Endothelial cell of umbilical vein (primary cell): ENCODE data around the gene BORA. TPM values are rescaled to one million over a fixed set of nuclear protein-coding genes. Genes with fewer than 3 reads are reported as not detected.
A peak's percentile ranks its signal among the peaks of the same experiment; 100 is the strongest.

ENCODE experiments used
- Bru-seq: library from RNA; stranded (reverse); fragments of 400-500 nt; gene quantifications from one replicate; lab custom pipeline; 2021; lab: Mats Ljungman, UMichigan
- BruChase-seq, 2 experiments: library from RNA; stranded (reverse); fragments of 400-500 nt; gene quantifications; one replicate each; lab custom pipeline; 2021; lab: Mats Ljungman, UMichigan
- BruUV-seq: library from RNA; stranded (reverse); fragments of 400-500 nt; replicated peaks from 2 replicates; lab custom pipeline; 2021; lab: Mats Ljungman, UMichigan
- CTCF ChIA-PET: fragments of 300-600, 350-600 bp; sonication (Branson Sonifier 250); formaldehyde crosslinking; loops from one replicate; lab custom pipeline; 2021; ENCODE audit warnings: antibody characterized with exemption, inconsistent platforms; lab: Charles Lee
- POLR2A ChIA-PET: fragments of 300-600, 350-600 bp; sonication (Branson Sonifier 250); formaldehyde crosslinking; loops from one replicate; lab custom pipeline; 2021; ENCODE audit warnings: antibody characterized with exemption, inconsistent platforms; lab: Charles Lee
- DNase-seq: peaks from one replicate; pipeline ENCODE4 v3.0.0-alpha.2; 2011; ENCODE audit warnings: low read depth, low spot score
- FAIRE-seq: peaks from 2 replicates; lab custom pipeline; 2011; peaks lifted over from hg19 to GRCh38; lab: Jason Lieb, UNC
- H2AFZ ChIP-seq: 2 replicates; pipeline ENCODE4 v1.6.0; 2012; ENCODE audit warnings: low read depth, low read length, control low read depth, inconsistent platforms
- H3K27ac ChIP-seq: 2 replicates; pipeline ENCODE4 v1.5.1; 2011; ENCODE audit warnings: low read depth, mild to moderate bottlenecking, control low read depth, low read length, moderate library complexity; ENCODE audit not compliant: insufficient read depth
- H3K27me3 ChIP-seq, 2 experiments: 2 replicates each; pipeline versions ENCODE4 v1.6.0 to v1.6.1; 2011; ENCODE audit warnings: low read length in 2 of 2, mixed read lengths in 1 of 2; ENCODE audit not compliant: control insufficient read depth in 2 of 2, insufficient read depth in 2 of 2
- H3K36me3 ChIP-seq, 2 experiments: 2 replicates in 1 of 2; 3 replicates in 1 of 2; pipeline ENCODE4 v1.5.1; 2011; ENCODE audit warnings: low read length in 2 of 2, mild to moderate bottlenecking in 1 of 2, moderate library complexity in 1 of 2; ENCODE audit not compliant: control insufficient read depth in 2 of 2, insufficient read depth in 2 of 2; ENCODE audit errors: extremely low read depth in 1 of 2
- H3K4me1 ChIP-seq: 3 replicates; pipeline ENCODE4 v1.5.1; 2011; ENCODE audit warnings: mild to moderate bottlenecking, low read length; ENCODE audit not compliant: control insufficient read depth, insufficient read depth; ENCODE audit errors: extremely low read depth
- H3K4me2 ChIP-seq: 2 replicates; pipeline ENCODE4 v1.6.1; 2011; ENCODE audit warnings: low read length, control low read depth, mixed read lengths; ENCODE audit not compliant: insufficient read depth
- H3K4me3 ChIP-seq, 3 experiments: fragments of 200-600 bp in 1 of 3; sonication (generic), shearing (Covaris generic) in 1 of 3; replicated peaks in 1 of 3; 2 replicates each; pipeline ENCODE4 v1.5.1; 2011 to 2016; ENCODE audit warnings: control low read depth in 3 of 3, low read length in 3 of 3, mild to moderate bottlenecking in 2 of 3, inconsistent platforms in 1 of 3, low read depth in 1 of 3, moderate library complexity in 1 of 3; ENCODE audit not compliant: insufficient read depth in 1 of 3
- H3K79me2 ChIP-seq: 2 replicates; pipeline ENCODE4 v1.6.0; 2012; ENCODE audit warnings: low read length, inconsistent platforms; ENCODE audit not compliant: control insufficient read depth, insufficient read depth
- H3K9ac ChIP-seq: replicated peaks from 2 replicates; pipeline ENCODE3; 2011; ENCODE audit warnings: low read length, control low read depth; ENCODE audit not compliant: insufficient read depth; ENCODE audit errors: extremely low read depth
- H3K9me1 ChIP-seq: replicated peaks from 3 replicates; pipeline ENCODE4 v1.6.0; 2011; ENCODE audit warnings: mild to moderate bottlenecking, low read length; ENCODE audit not compliant: control insufficient read depth, insufficient read depth; ENCODE audit errors: extremely low read depth
- H3K9me3 ChIP-seq: replicated peaks from 2 replicates; pipeline ENCODE4 v1.5.1; 2012; ENCODE audit warnings: low read length, inconsistent platforms; ENCODE audit not compliant: control insufficient read depth, insufficient read depth
- H4K20me1 ChIP-seq: replicated peaks from 2 replicates; pipeline ENCODE3; 2011; ENCODE audit warnings: mild to moderate bottlenecking, low read length; ENCODE audit not compliant: control insufficient read depth, insufficient read depth; ENCODE audit errors: extremely low read depth
- CTCF ChIP-seq, 2 donors: IDR thresholded peaks; 1 replicate in 1 of 2; 2 replicates in 1 of 2; pipeline ENCODE4 v1.5.1; 2011; ENCODE audit warnings: low read length in 2 of 2, mild to moderate bottlenecking in 2 of 2, moderate library complexity in 2 of 2, control low read depth in 1 of 2, inconsistent platforms in 1 of 2, low read depth in 1 of 2; ENCODE audit not compliant: insufficient read depth in 1 of 2; ENCODE audit errors: extremely low read depth in 1 of 2
- EZH2 ChIP-seq: IDR thresholded peaks from 2 replicates; pipeline ENCODE4 v1.6.1; 2012; ENCODE audit warnings: borderline replicate concordance, low read depth, mild to moderate bottlenecking, moderate library complexity, low read length, inconsistent platforms; ENCODE audit not compliant: severe bottlenecking
- FOS ChIP-seq: IDR thresholded peaks from 2 replicates; pipeline ENCODE4 v1.6.1; 2011; ENCODE audit warnings: mild to moderate bottlenecking, low read length, moderate library complexity, borderline replicate concordance; ENCODE audit not compliant: insufficient read depth
- GATA2 ChIP-seq: IDR thresholded peaks from 2 replicates; pipeline ENCODE4 v1.7.0; 2011; ENCODE audit warnings: low read depth, mild to moderate bottlenecking, moderate library complexity, mixed read lengths, low read length; ENCODE audit not compliant: insufficient read length, insufficient read depth
- JUN ChIP-seq: IDR thresholded peaks from 2 replicates; pipeline ENCODE4 v1.6.1; 2011; ENCODE audit warnings: borderline replicate concordance, low read depth; ENCODE audit not compliant: insufficient read length, insufficient read depth
- MAX ChIP-seq: IDR thresholded peaks from 2 replicates; pipeline ENCODE4 v1.6.1; 2011; ENCODE audit not compliant: insufficient read depth, insufficient read length
- MYC ChIP-seq: IDR thresholded peaks from one replicate; pipeline ENCODE4 v1.6.1; 2011; ENCODE audit warnings: mild to moderate bottlenecking, low read depth, low read length
- POLR2A ChIP-seq: IDR thresholded peaks from 2 replicates; pipeline ENCODE4 v1.6.1; 2012; ENCODE audit warnings: low read depth, mild to moderate bottlenecking, control low read depth, low read length
- POLR2AphosphoS5 ChIP-seq: IDR thresholded peaks from 2 replicates; pipeline ENCODE4 v1.6.1; 2012; ENCODE audit warnings: low read depth, mild to moderate bottlenecking, control low read depth, low read length, moderate library complexity; ENCODE audit not compliant: insufficient read depth
- dilution Hi-C: fragments of 300-500 bp; cut with MboI; formaldehyde crosslinking; loops from one replicate; pipeline ENCODE4 v1.15.0; 2019; ENCODE audit warnings: low sequenced_read_pairs; ENCODE audit not compliant: extremely low pct_ligation_motif_present
- intact Hi-C: fragments of 100-400 bp; cut with micrococcal nuclease; formaldehyde crosslinking; loops from one replicate; pipeline ENCODE4 v1.10.0; 2022
- long read RNA-seq: library from polyadenylated mRNA; stranded (forward); transcript quantifications from one replicate; pipeline ENCODE4 v2.0.0, GENCODE V29; 2021
- polyA minus RNA-seq, 3 experiments: library from RNA; depleted of rRNA, polyadenylated mRNA; stranded (reverse); fragments of >200 nt; gene quantifications; 1 replicate in 1 of 3; 2 replicates in 2 of 3; pipeline ENCODE4 v1.2.3, GENCODE V29; 2011
- polyA plus RNA-seq, 4 experiments: library from polyadenylated mRNA; depleted of rRNA in 3 of 4; stranded (reverse) in 3 of 4; unstranded in 1 of 4; fragments of >200 nt; gene quantifications; 2 replicates each; pipeline versions ENCODE4 v1.2.1 to v1.2.3, GENCODE V29; 2011 to 2012; ENCODE audit warnings: missing spikeins in 1 of 4
- total RNA-seq: library from RNA; stranded (reverse); gene quantifications from 2 replicates; pipeline ENCODE4 v1.2.3, GENCODE V29; 2021

The BORA gene
- 11.2 and 11.5 TPM in 2 replicates for total RNA-seq
- polyA plus RNA-seq: 2.4 and 3.2 TPM in 2 replicates
- 4.9 and 5.3 TPM in 2 replicates for polyA plus RNA-seq (2011; cell fraction: cytosol; rRNA removed)
- polyA plus RNA-seq (2011; cell fraction: nucleus; rRNA removed): 4.8 and 5.6 TPM in 2 replicates
- polyA plus RNA-seq (2012): 5.9 and 10.7 TPM in 2 replicates
- 2.7 and 3.9 TPM in 2 replicates for polyA minus RNA-seq
- 3.5 TPM for polyA minus RNA-seq (2011; cell fraction: cytosol; rRNA and poly(A)+ RNA removed)
- polyA minus RNA-seq (2011; cell fraction: nucleus; rRNA and poly(A)+ RNA removed): 3.7 and 4.6 TPM in 2 replicates
- Bru-seq, nascent RNA: percentile 80 among the genes with signal in this experiment
- BruChase-seq, experiment 1, labeled RNA remaining after a 6-hour chase: percentile 53 among the genes with signal in this experiment
- percentile 72 among the genes with signal in this experiment for BruChase-seq, experiment 2, labeled RNA remaining after a 2-hour chase
- long read RNA-seq, transcript BORA-203 (12 exons, 2,936 nt): major isoform, 20 of 33 reads
- long read RNA-seq, transcript BORA-202 (11 exons, 1,673 nt): minor isoform, 5 of 33 reads
- long read RNA-seq, partial matches to known transcripts: 1 of 33 reads
- long read RNA-seq, other reads (novel, unspliced or antisense): 6 of 33 reads

GRCh38 chr13:72727417-72728289, at the start of gene BORA, which contains the start of gene MZT1:
BORA (plus strand) TSS chr13:72727923; CDS start chr13:72728941, 1,018 bp downstream.
MZT1 (minus strand) TSS chr13:72727629; CDS start chr13:72727602, 27 bp downstream.
- H3K4me2 ChIP-seq: peak within 1 kb of the TSS; percentile 94
- H3K27me3 ChIP-seq: no peaks in the 10 kb centered on the region
- no peaks in the 10 kb centered on the region for H3K9me1 ChIP-seq
- H2AFZ ChIP-seq: peak within 1 kb of the TSS; percentile 93
- H3K9me3 ChIP-seq: no peaks in the 10 kb centered on the region
- ChIA-PET POLR2A (no interaction called here), CTCF (interaction anchor here (0.7 to 1.0 kb wide), 3 partner anchors 9 to 75 kb away, joined by 3 read pairs; no protein-coding TSS in a partner anchor)
- peaks cover 24% of the 10 kb centered on the region for H3K4me1 ChIP-seq
- peak within 1 kb of the TSS; percentile 75 to 77 (median 76) for H3K4me3 ChIP-seq
- DNase-seq (peak; percentile 99), FAIRE-seq (peak; percentile 99)
- dilution Hi-C loops (no loop called here), intact Hi-C loops (loop anchor here (1.0 to 2.0 kb wide), 2 partner anchors 54 to 75 kb away; partner anchors contain the start of gene DIS3)
- peak within 1 kb of the TSS; percentile 56 for H3K9ac ChIP-seq
- H3K36me3 ChIP-seq: peaks cover 0 to 2% of the 10 kb centered on the region in 2 experiments
- H3K79me2 ChIP-seq: peaks cover 79% of the 10 kb centered on the region
- H3K27ac ChIP-seq: peak within 1 kb of the TSS; percentile 41
- BruUV-seq: no TSS peak
- no peaks in the 10 kb centered on the region for H4K20me1 ChIP-seq
- TF ChIP-seq MYC (no peak), EZH2 (no peak), CTCF (IDR thresholded peaks at IDR 0.05; ENCODE audit: extremely low read depth in 1 of 2, insufficient read depth in 1 of 2, low read depth in 1 of 2, low read length in 2 of 2) (no peak), POLR2AphosphoS5 (peak; percentile 73), POLR2A (peak; percentile 65), JUN (no peak), GATA2 (no peak), FOS (no peak), MAX (peak; percentile 97)
